Trophoblast cell (in vitro differentiated cells and primary cell): ENCODE results near the gene TPMT.

Experiments used
- DNase-seq, 2 donors: peaks; one replicate each; pipeline ENCODE4 v3.0.0-alpha.2; 2016
- H2AFZ ChIP-seq: 2 replicates; pipeline ENCODE4 v1.6.1; 2013; ENCODE audit warnings: low read length, moderate library complexity, mild to moderate bottlenecking; ENCODE audit not compliant: insufficient read depth, poor library complexity
- H2AK5ac ChIP-seq: 2 replicates; pipeline ENCODE4 v1.6.1; 2013; ENCODE audit warnings: mild to moderate bottlenecking, low read length
- H2BK120ac ChIP-seq: 2 replicates; pipeline ENCODE4 v1.6.1; 2013; ENCODE audit warnings: low read length, mild to moderate bottlenecking, moderate library complexity; ENCODE audit not compliant: insufficient read depth, poor library complexity
- H2BK12ac ChIP-seq: 2 replicates; pipeline ENCODE4 v1.6.1; 2013; ENCODE audit warnings: mild to moderate bottlenecking, low read length, moderate library complexity
- H2BK5ac ChIP-seq: 2 replicates; pipeline ENCODE4 v1.6.1; 2013; ENCODE audit warnings: low read length, low read depth, moderate library complexity, mild to moderate bottlenecking; ENCODE audit not compliant: poor library complexity
- H3K14ac ChIP-seq: 2 replicates; pipeline ENCODE4 v1.6.1; 2013; ENCODE audit warnings: mild to moderate bottlenecking, low read length
- H3K18ac ChIP-seq: 2 replicates; pipeline ENCODE4 v1.6.1; 2013; ENCODE audit warnings: mild to moderate bottlenecking, low read length
- H3K23ac ChIP-seq: 2 replicates; pipeline ENCODE4 v1.6.1; 2013; ENCODE audit warnings: low read length
- H3K27ac ChIP-seq: 2 replicates; pipeline ENCODE4 v1.5.1; 2013; ENCODE audit warnings: low read depth, mild to moderate bottlenecking, inconsistent platforms, low read length, moderate library complexity
- H3K27me3 ChIP-seq: 2 replicates; pipeline ENCODE4 v1.6.1; 2013; ENCODE audit warnings: inconsistent platforms, mild to moderate bottlenecking, low read length, moderate library complexity; ENCODE audit not compliant: insufficient read depth
- H3K36me3 ChIP-seq, 2 experiments: 1 replicate in 1 of 2; 2 replicates in 1 of 2; pipeline ENCODE4 v1.6.1; 2013; ENCODE audit warnings: low read length in 2 of 2, mild to moderate bottlenecking in 2 of 2, moderate library complexity in 1 of 2; ENCODE audit not compliant: insufficient read depth in 2 of 2, control insufficient read depth in 1 of 2
- H3K4ac ChIP-seq: 2 replicates; pipeline ENCODE4 v1.6.1; 2013; ENCODE audit warnings: low read depth, mild to moderate bottlenecking, low read length, moderate library complexity
- H3K4me1 ChIP-seq, 2 experiments: 1 replicate in 1 of 2; 2 replicates in 1 of 2; pipeline ENCODE4 v1.6.1; 2013; ENCODE audit warnings: low read length in 2 of 2, mild to moderate bottlenecking in 2 of 2, moderate library complexity in 1 of 2; ENCODE audit not compliant: insufficient read depth in 2 of 2, control insufficient read depth in 1 of 2
- H3K4me2 ChIP-seq: 2 replicates; pipeline ENCODE4 v1.6.1; 2013; ENCODE audit warnings: inconsistent platforms, mild to moderate bottlenecking, low read length, moderate library complexity
- H3K4me3 ChIP-seq: 2 replicates; pipeline ENCODE4 v1.5.1; 2013; ENCODE audit warnings: mild to moderate bottlenecking, low read depth, low read length, inconsistent platforms
- H3K79me1 ChIP-seq: one replicate; pipeline ENCODE4 v1.6.1; 2013; ENCODE audit warnings: low read length
- H3K79me2 ChIP-seq: 2 replicates; pipeline ENCODE4 v1.6.1; 2013; ENCODE audit warnings: low read length, mild to moderate bottlenecking; ENCODE audit not compliant: control insufficient read depth, insufficient read depth, poor library complexity
- H3K9ac ChIP-seq: 2 replicates; pipeline ENCODE4 v1.6.1; 2013; ENCODE audit warnings: mild to moderate bottlenecking, low read length
- H3K9me3 ChIP-seq: 2 replicates; pipeline ENCODE4 v1.6.1; 2013; ENCODE audit warnings: low read depth, mild to moderate bottlenecking, control low read depth, inconsistent platforms, low read length; ENCODE audit not compliant: insufficient read depth
- H4K12ac ChIP-seq: 2 replicates; pipeline ENCODE4 v1.6.1; 2013; ENCODE audit warnings: low read depth, mild to moderate bottlenecking, low read length, moderate library complexity
- H4K8ac ChIP-seq: 2 replicates; pipeline ENCODE4 v1.6.1; 2013; ENCODE audit warnings: low read depth, mild to moderate bottlenecking, low read length, moderate library complexity
- H4K91ac ChIP-seq: one replicate; pipeline ENCODE4 v1.6.1; 2013; ENCODE audit warnings: low read depth, mild to moderate bottlenecking, low read length, moderate library complexity
- WGBS: extraction: QIAGEN DNeasy Blood & Tissue Kit; methylation state at CpG from one replicate; pipeline ENCODE4 v1.1.7; 2013; ENCODE audit warnings: missing lambda C conversion rate; ENCODE audit not compliant: insufficient read length, insufficient coverage; ENCODE audit errors: extremely low coverage; 5-methylcytosine and 5-hydroxymethylcytosine counted together

Gene TPMT

DNA sequence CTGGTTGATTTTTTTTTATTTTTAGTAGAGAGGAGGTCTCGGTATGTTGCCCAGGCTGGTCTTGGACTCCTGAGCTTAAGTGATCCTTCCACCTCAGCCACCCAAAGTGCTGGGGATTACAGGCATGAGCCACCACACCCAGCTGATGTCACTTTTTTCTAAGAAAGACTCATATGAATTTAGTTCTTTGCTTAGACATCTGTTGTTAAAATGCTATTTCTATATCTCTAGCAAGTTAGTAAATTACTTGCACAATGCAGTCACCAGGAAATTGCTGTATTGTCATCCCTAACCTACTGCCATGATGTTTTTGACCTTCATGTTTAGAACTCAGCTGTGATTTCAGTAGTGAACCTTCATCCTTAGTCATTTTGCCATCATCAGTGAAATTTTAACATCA is 6.0 kb upstream of the TPMT start:
- Histone ChIP-seq H3K4me2 (no peak overlapping the region), H3K27me3 (no peaks in the 10 kb centered on the region), H3K18ac (no peak overlapping the region), H2BK12ac (no peak overlapping the region), H3K79me1 (no peaks in the 10 kb centered on the region), H3K9me3 (no peaks in the 10 kb centered on the region), H2BK5ac (no peak overlapping the region), H4K8ac (no peak overlapping the region), H4K12ac (no peak overlapping the region), H3K4ac (no peak overlapping the region), H3K4me1 (peaks cover 0 to 3% of the 10 kb centered on the region in 2 experiments), H3K79me2 (no peaks in the 10 kb centered on the region), H2AK5ac (no peak overlapping the region), H3K4me3 (no peak overlapping the region), H3K9ac (no peak overlapping the region), H2BK120ac (no peak overlapping the region), H4K91ac (no peak overlapping the region), H3K27ac (no peak overlapping the region), H2AFZ (no peak overlapping the region), H3K36me3 (peaks cover 2 to 10% of the 10 kb centered on the region in 2 experiments), H3K23ac (no peak overlapping the region), H3K14ac (no peak overlapping the region)
- DNase-seq = no peak
- no CpG with 5 or more reads among the region's 1 CpG for WGBS

DNA sequence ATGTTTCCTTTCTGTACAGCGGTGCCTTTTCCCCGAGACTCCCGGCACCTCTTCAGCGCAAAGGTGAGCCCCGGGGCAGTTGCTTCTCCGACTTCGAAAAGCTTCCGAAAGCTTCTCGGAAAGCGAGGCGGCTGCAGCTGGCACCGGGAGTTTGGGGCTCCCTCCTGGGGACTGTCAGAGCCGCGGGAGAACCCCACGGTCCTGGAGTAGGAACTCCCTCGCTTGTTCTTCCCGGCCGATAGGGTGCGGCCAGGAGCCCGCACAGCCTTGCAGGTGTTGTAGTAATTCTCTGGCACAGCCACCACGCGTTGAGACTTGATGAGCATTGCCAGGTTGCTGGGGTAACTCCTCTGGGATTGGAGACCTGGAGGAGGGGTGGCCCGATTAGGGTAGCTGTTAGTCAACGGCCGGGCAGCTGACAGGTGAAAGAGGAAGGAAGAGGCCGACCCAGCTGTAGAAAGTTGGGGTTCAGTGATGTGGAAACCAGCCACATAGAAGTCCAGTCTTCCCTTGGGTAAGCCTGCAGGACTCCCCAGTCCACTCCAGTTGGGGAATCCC is 1.1 kb upstream of the TPMT start:
- H3K36me3 ChIP-seq = peaks cover 0 to 2% of the 10 kb centered on the region in 2 experiments
- peaks cover 3 to 6% of the 10 kb centered on the region in 2 experiments for H3K4me1 ChIP-seq
- no peaks in the 10 kb centered on the region for H3K27me3 ChIP-seq
- peak overlapping the region; percentile 13 for H4K8ac ChIP-seq
- peak overlapping the region; percentile 86 for H4K12ac ChIP-seq
- H3K79me2 ChIP-seq = peaks cover 5% of the 10 kb centered on the region
- peak overlapping the region; percentile 45 for H3K9ac ChIP-seq
- peak overlapping the region; percentile 93 for H3K14ac ChIP-seq
- H2BK120ac ChIP-seq = peak overlapping the region; percentile 73
- no peaks in the 10 kb centered on the region for H3K9me3 ChIP-seq
- H2AFZ ChIP-seq = peak overlapping the region; percentile 98
- peak overlapping the region; percentile 93 for H3K4me2 ChIP-seq
- no peak overlapping the region for H2BK5ac ChIP-seq
- H2AK5ac ChIP-seq = no peak overlapping the region
- no peak overlapping the region for H2BK12ac ChIP-seq
- no peak overlapping the region for H4K91ac ChIP-seq
- DNase-seq = peak; percentile 49 to 72
- peak overlapping the region; percentile 86 for H3K18ac ChIP-seq
- no peak overlapping the region for H3K23ac ChIP-seq
- peak overlapping the region; percentile 84 for H3K4me3 ChIP-seq
- H3K4ac ChIP-seq = no peak overlapping the region
- peaks cover 9% of the 10 kb centered on the region for H3K79me1 ChIP-seq
- H3K27ac ChIP-seq = no peak overlapping the region
- no CpG with 5 or more reads among the region's 26 CpGs for WGBS

DNA sequence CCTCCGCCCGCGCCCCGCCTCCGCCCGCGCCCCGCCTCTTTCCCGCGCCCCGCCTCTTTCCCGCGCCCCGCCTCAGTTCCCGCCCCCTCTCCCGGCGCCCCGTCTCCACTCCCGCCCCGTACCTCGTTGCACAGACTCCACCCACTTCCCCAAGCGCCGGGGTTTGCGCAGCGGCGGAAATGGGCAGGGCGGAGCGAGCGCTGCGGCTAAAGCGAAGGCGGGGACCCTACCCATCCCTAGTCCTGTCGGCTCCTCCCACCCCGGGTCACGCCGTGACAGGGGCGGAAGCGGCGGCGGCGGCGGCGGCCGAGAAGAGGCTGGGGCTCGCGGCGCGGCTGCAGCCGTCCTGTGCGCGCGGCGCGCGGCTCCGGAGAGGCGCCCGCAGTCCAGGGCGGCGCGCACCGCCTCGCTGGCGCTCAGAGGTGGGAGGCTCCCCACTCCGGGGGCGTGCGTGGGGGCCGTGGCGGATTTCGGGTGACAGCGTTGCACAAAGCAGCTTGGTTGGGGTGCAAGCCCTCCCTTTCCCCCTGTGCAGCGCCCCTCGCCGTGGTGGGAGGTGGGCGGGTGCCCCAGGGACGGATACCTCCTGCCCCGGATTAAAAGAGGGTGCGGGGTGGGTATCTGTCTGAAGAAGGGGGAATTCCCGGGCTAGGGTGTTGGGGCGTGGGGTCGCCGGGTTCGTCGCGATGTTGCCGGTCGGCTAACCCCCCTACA is 430 bp upstream of the TPMT start, which contains the start of gene KDM1B:
KDM1B (plus strand) TSS at position 273 of the 714 bp plus-strand sequence. CDS start 4,474 bp downstream, outside the sequence.
- Histone ChIP-seq H3K27ac (peak within 1 kb of the TSS; percentile 58), H3K18ac (peak within 1 kb of the TSS; percentile 86), H3K36me3 (peaks cover 0 to 2% of the 10 kb centered on the region in 2 experiments), H2AK5ac (no peak within 1 kb of the TSS), H4K91ac (peak within 1 kb of the TSS; percentile 89), H3K4me1 (peaks cover 3 to 6% of the 10 kb centered on the region in 2 experiments), H3K9me3 (no peaks in the 10 kb centered on the region), H4K12ac (peak within 1 kb of the TSS; percentile 86), H2AFZ (peak within 1 kb of the TSS; percentile 98), H3K79me1 (peaks cover 9% of the 10 kb centered on the region), H3K9ac (peak within 1 kb of the TSS; percentile 45), H2BK5ac (peak within 1 kb of the TSS; percentile 90), H3K4me3 (peak within 1 kb of the TSS; percentile 84), H4K8ac (peak within 1 kb of the TSS; percentile 91), H3K23ac (no peak within 1 kb of the TSS), H3K14ac (peak within 1 kb of the TSS; percentile 93), H3K4ac (peak within 1 kb of the TSS; percentile 34), H3K27me3 (no peaks in the 10 kb centered on the region), H3K4me2 (peak within 1 kb of the TSS; percentile 93), H3K79me2 (peaks cover 5% of the 10 kb centered on the region), H2BK12ac (peak within 1 kb of the TSS; percentile 32), H2BK120ac (peak within 1 kb of the TSS; percentile 73)
- peak; percentile 98 to 99 for DNase-seq
- WGBS = no CpG with 5 or more reads among the region's 87 CpGs

DNA sequence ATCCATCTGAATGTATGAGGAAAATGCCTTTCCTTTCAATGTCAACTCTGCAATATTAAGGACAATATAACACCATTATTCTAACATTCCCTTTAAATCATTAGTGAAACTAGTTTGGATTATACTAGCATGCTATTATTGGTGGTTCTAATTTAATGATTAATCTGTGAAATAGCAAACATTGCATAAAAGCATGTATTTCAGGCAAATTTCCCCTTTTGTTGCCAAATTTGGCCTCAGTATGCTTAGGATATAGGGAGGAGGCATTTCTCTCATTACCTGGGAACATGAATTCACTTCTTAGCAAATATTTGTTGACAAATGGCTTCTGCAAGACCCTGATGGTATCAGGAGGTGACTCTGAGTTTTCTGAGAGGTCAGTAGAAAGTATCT is 1.6 kb downstream of the TPMT start:
- Histone ChIP-seq H2BK120ac (no peak overlapping the region), H2BK5ac (no peak overlapping the region), H3K18ac (no peak overlapping the region), H3K4me1 (peaks cover 3 to 6% of the 10 kb centered on the region in 2 experiments), H4K8ac (no peak overlapping the region), H3K23ac (no peak overlapping the region), H2AK5ac (no peak overlapping the region), H3K4me2 (no peak overlapping the region), H2BK12ac (no peak overlapping the region), H4K12ac (no peak overlapping the region), H3K4ac (no peak overlapping the region), H3K9me3 (no peaks in the 10 kb centered on the region), H3K36me3 (no peaks in the 10 kb centered on the region), H3K4me3 (no peak overlapping the region), H2AFZ (no peak overlapping the region), H3K79me2 (peaks cover 5% of the 10 kb centered on the region), H3K14ac (no peak overlapping the region), H3K27ac (no peak overlapping the region), H4K91ac (no peak overlapping the region), H3K9ac (no peak overlapping the region), H3K27me3 (no peaks in the 10 kb centered on the region), H3K79me1 (peaks cover 9% of the 10 kb centered on the region)
- DNase-seq = no peak
